ENCODE data around the gene RSPO3.

- no peak for TF ChIP-seq CTCF (IDR thresholded peaks at IDR 0.05; ENCODE audit: poor library complexity)
- no peak for TF ChIP-seq EZH2 (IDR thresholded peaks at IDR 0.05; ENCODE audit: borderline replicate concordance)
Observed at GRCh38 chr6:127204281-127204680, 85.8 kb downstream of the RSPO3 start.

Measured in hepatocyte (in vitro differentiated cells).